Endothelial cell of umbilical vein (primary cell): ENCODE measurements around the gene CRISPLD2. TPM values are rescaled to one million over a fixed set of nuclear protein-coding genes. Genes with fewer than 3 reads are reported as not detected.

Source experiments
- BruUV-seq: library from RNA; stranded (reverse); fragments of 400-500 nt; replicated peaks from 2 replicates; lab custom pipeline; 2021; lab: Mats Ljungman, UMichigan
- CTCF ChIA-PET: fragments of 300-600, 350-600 bp; sonication (Branson Sonifier 250); formaldehyde crosslinking; loops from one replicate; lab custom pipeline; 2021; ENCODE audit warnings: antibody characterized with exemption, inconsistent platforms; lab: Charles Lee
- POLR2A ChIA-PET: fragments of 300-600, 350-600 bp; sonication (Branson Sonifier 250); formaldehyde crosslinking; loops from one replicate; lab custom pipeline; 2021; ENCODE audit warnings: antibody characterized with exemption, inconsistent platforms; lab: Charles Lee
- DNase-seq: peaks from one replicate; pipeline ENCODE4 v3.0.0-alpha.2; 2011; ENCODE audit warnings: low read depth, low spot score
- FAIRE-seq: peaks from 2 replicates; lab custom pipeline; 2011; peaks lifted over from hg19 to GRCh38; lab: Jason Lieb, UNC
- H2AFZ ChIP-seq: 2 replicates; pipeline ENCODE4 v1.6.0; 2012; ENCODE audit warnings: low read depth, low read length, control low read depth, inconsistent platforms
- H3K27ac ChIP-seq: 2 replicates; pipeline ENCODE4 v1.5.1; 2011; ENCODE audit warnings: low read depth, mild to moderate bottlenecking, control low read depth, low read length, moderate library complexity; ENCODE audit not compliant: insufficient read depth
- H3K27me3 ChIP-seq, 2 experiments: 2 replicates each; pipeline versions ENCODE4 v1.6.0 to v1.6.1; 2011; ENCODE audit warnings: low read length in 2 of 2, mixed read lengths in 1 of 2; ENCODE audit not compliant: control insufficient read depth in 2 of 2, insufficient read depth in 2 of 2
- H3K36me3 ChIP-seq, 2 experiments: 2 replicates in 1 of 2; 3 replicates in 1 of 2; pipeline ENCODE4 v1.5.1; 2011; ENCODE audit warnings: low read length in 2 of 2, mild to moderate bottlenecking in 1 of 2, moderate library complexity in 1 of 2; ENCODE audit not compliant: control insufficient read depth in 2 of 2, insufficient read depth in 2 of 2; ENCODE audit errors: extremely low read depth in 1 of 2
- H3K4me1 ChIP-seq: 3 replicates; pipeline ENCODE4 v1.5.1; 2011; ENCODE audit warnings: mild to moderate bottlenecking, low read length; ENCODE audit not compliant: control insufficient read depth, insufficient read depth; ENCODE audit errors: extremely low read depth
- H3K4me2 ChIP-seq: 2 replicates; pipeline ENCODE4 v1.6.1; 2011; ENCODE audit warnings: low read length, control low read depth, mixed read lengths; ENCODE audit not compliant: insufficient read depth
- H3K4me3 ChIP-seq, 3 experiments: fragments of 200-600 bp in 1 of 3; sonication (generic), shearing (Covaris generic) in 1 of 3; replicated peaks in 1 of 3; 2 replicates each; pipeline ENCODE4 v1.5.1; 2011 to 2016; ENCODE audit warnings: control low read depth in 3 of 3, low read length in 3 of 3, mild to moderate bottlenecking in 2 of 3, inconsistent platforms in 1 of 3, low read depth in 1 of 3, moderate library complexity in 1 of 3; ENCODE audit not compliant: insufficient read depth in 1 of 3
- H3K79me2 ChIP-seq: 2 replicates; pipeline ENCODE4 v1.6.0; 2012; ENCODE audit warnings: low read length, inconsistent platforms; ENCODE audit not compliant: control insufficient read depth, insufficient read depth
- H3K9ac ChIP-seq: replicated peaks from 2 replicates; pipeline ENCODE3; 2011; ENCODE audit warnings: low read length, control low read depth; ENCODE audit not compliant: insufficient read depth; ENCODE audit errors: extremely low read depth
- H3K9me1 ChIP-seq: replicated peaks from 3 replicates; pipeline ENCODE4 v1.6.0; 2011; ENCODE audit warnings: mild to moderate bottlenecking, low read length; ENCODE audit not compliant: control insufficient read depth, insufficient read depth; ENCODE audit errors: extremely low read depth
- H3K9me3 ChIP-seq: replicated peaks from 2 replicates; pipeline ENCODE4 v1.5.1; 2012; ENCODE audit warnings: low read length, inconsistent platforms; ENCODE audit not compliant: control insufficient read depth, insufficient read depth
- H4K20me1 ChIP-seq: replicated peaks from 2 replicates; pipeline ENCODE3; 2011; ENCODE audit warnings: mild to moderate bottlenecking, low read length; ENCODE audit not compliant: control insufficient read depth, insufficient read depth; ENCODE audit errors: extremely low read depth
- CTCF ChIP-seq, 2 donors: IDR thresholded peaks; 1 replicate in 1 of 2; 2 replicates in 1 of 2; pipeline ENCODE4 v1.5.1; 2011; ENCODE audit warnings: low read length in 2 of 2, mild to moderate bottlenecking in 2 of 2, moderate library complexity in 2 of 2, control low read depth in 1 of 2, inconsistent platforms in 1 of 2, low read depth in 1 of 2; ENCODE audit not compliant: insufficient read depth in 1 of 2; ENCODE audit errors: extremely low read depth in 1 of 2
- EZH2 ChIP-seq: IDR thresholded peaks from 2 replicates; pipeline ENCODE4 v1.6.1; 2012; ENCODE audit warnings: borderline replicate concordance, low read depth, mild to moderate bottlenecking, moderate library complexity, low read length, inconsistent platforms; ENCODE audit not compliant: severe bottlenecking
- FOS ChIP-seq: IDR thresholded peaks from 2 replicates; pipeline ENCODE4 v1.6.1; 2011; ENCODE audit warnings: mild to moderate bottlenecking, low read length, moderate library complexity, borderline replicate concordance; ENCODE audit not compliant: insufficient read depth
- GATA2 ChIP-seq: IDR thresholded peaks from 2 replicates; pipeline ENCODE4 v1.7.0; 2011; ENCODE audit warnings: low read depth, mild to moderate bottlenecking, moderate library complexity, mixed read lengths, low read length; ENCODE audit not compliant: insufficient read length, insufficient read depth
- JUN ChIP-seq: IDR thresholded peaks from 2 replicates; pipeline ENCODE4 v1.6.1; 2011; ENCODE audit warnings: borderline replicate concordance, low read depth; ENCODE audit not compliant: insufficient read length, insufficient read depth
- MAX ChIP-seq: IDR thresholded peaks from 2 replicates; pipeline ENCODE4 v1.6.1; 2011; ENCODE audit not compliant: insufficient read depth, insufficient read length
- MYC ChIP-seq: IDR thresholded peaks from one replicate; pipeline ENCODE4 v1.6.1; 2011; ENCODE audit warnings: mild to moderate bottlenecking, low read depth, low read length
- POLR2A ChIP-seq: IDR thresholded peaks from 2 replicates; pipeline ENCODE4 v1.6.1; 2012; ENCODE audit warnings: low read depth, mild to moderate bottlenecking, control low read depth, low read length
- POLR2AphosphoS5 ChIP-seq: IDR thresholded peaks from 2 replicates; pipeline ENCODE4 v1.6.1; 2012; ENCODE audit warnings: low read depth, mild to moderate bottlenecking, control low read depth, low read length, moderate library complexity; ENCODE audit not compliant: insufficient read depth
- dilution Hi-C: fragments of 300-500 bp; cut with MboI; formaldehyde crosslinking; loops from one replicate; pipeline ENCODE4 v1.15.0; 2019; ENCODE audit warnings: low sequenced_read_pairs; ENCODE audit not compliant: extremely low pct_ligation_motif_present
- intact Hi-C: fragments of 100-400 bp; cut with micrococcal nuclease; formaldehyde crosslinking; loops from one replicate; pipeline ENCODE4 v1.10.0; 2022
- polyA plus RNA-seq, 4 experiments: library from polyadenylated mRNA; depleted of rRNA in 3 of 4; stranded (reverse) in 3 of 4; unstranded in 1 of 4; fragments of >200 nt; gene quantifications; 2 replicates each; pipeline versions ENCODE4 v1.2.1 to v1.2.3, GENCODE V29; 2011 to 2012; ENCODE audit warnings: missing spikeins in 1 of 4
- total RNA-seq: library from RNA; stranded (reverse); gene quantifications from 2 replicates; pipeline ENCODE4 v1.2.3, GENCODE V29; 2021

The CRISPLD2 gene
- total and polyA plus RNA-seq, 2 donors (not counting 3 experiments of a cell fraction or from before 2014, with no cell fraction given): 0.14 to 0.73 TPM

- Histone ChIP-seq H3K27ac (no peak overlapping the region), H3K4me2 (no peak overlapping the region), H3K27me3 (no peaks in the 10 kb centered on the region), H2AFZ (no peak overlapping the region), H3K4me3 (no peak overlapping the region), H3K9ac (no peak overlapping the region), H3K79me2 (no peaks in the 10 kb centered on the region), H3K9me1 (no peaks in the 10 kb centered on the region), H3K4me1 (no peaks in the 10 kb centered on the region), H3K9me3 (no peaks in the 10 kb centered on the region), H3K36me3 (no peaks in the 10 kb centered on the region), H4K20me1 (no peaks in the 10 kb centered on the region)
- TF ChIP-seq FOS (no peak), JUN (no peak), CTCF (IDR thresholded peaks at IDR 0.05; ENCODE audit: extremely low read depth in 1 of 2, insufficient read depth in 1 of 2, low read depth in 1 of 2, low read length in 2 of 2) (no peak), GATA2 (no peak), POLR2A (no peak), MAX (no peak), MYC (no peak), EZH2 (no peak), POLR2AphosphoS5 (no peak)
- FAIRE-seq: no peak
- CTCF ChIA-PET: no interaction called here
- no peak for DNase-seq
- intact Hi-C loops: no loop called here
- POLR2A ChIA-PET: no interaction called here
- dilution Hi-C loops: no loop called here
- BruUV-seq: no TSS peak
Observed at GRCh38 chr16:84832488-84833143, 12.8 kb downstream of the CRISPLD2 start.
